ENCODE data around the gene CCDC6.
"Not testable (repeated sequence)": the region's sequence is repeated elsewhere in the genome, so short reads cannot be mapped to it uniquely, and the experiment has no call there.

Gene CCDC6

DNA sequence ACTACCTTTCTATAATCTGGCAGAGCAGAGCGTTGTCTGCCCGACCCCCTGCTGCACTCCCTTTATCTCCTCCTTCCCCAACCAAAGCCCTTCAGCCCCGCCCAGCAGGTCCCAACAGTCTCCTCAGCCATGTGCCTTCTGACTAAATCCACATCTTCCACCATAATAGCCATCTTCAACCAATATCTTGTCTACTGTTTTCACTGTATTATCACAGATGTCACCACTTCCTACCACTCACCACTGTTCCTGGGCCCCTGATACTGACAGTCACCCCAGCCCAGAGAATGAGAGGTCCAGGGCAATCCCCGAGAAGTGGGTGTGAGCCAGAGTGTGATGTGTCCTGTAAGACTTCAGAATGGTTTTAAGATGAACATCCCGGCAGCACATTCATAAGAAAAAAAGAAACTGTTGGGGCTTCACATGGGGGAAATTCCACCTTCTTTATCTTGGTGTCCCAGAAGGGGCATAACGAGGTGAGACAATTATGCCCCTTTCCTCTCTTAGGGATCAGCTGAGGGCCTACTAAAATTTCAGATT, 25.3 kb downstream of the CCDC6 start:
- DNase-seq (ENCODE audit: low read depth in 2 of 2) = peak; percentile 43 to 75

- DNase-seq (ENCODE audit: low read depth in 2 of 2) = no peak
Observed at GRCh38 chr10:59880019-59880717, 26.2 kb downstream of the CCDC6 start.

GRCh38 chr10:59879363-59879913, 26.9 kb downstream of the CCDC6 start:
- DNase-seq (ENCODE audit: low read depth in 2 of 2) = no peak

- no peak for DNase-seq (ENCODE audit: low read depth in 2 of 2)
Observed at GRCh38 chr10:59878915-59879314, 27.4 kb downstream of the CCDC6 start.

DNA sequence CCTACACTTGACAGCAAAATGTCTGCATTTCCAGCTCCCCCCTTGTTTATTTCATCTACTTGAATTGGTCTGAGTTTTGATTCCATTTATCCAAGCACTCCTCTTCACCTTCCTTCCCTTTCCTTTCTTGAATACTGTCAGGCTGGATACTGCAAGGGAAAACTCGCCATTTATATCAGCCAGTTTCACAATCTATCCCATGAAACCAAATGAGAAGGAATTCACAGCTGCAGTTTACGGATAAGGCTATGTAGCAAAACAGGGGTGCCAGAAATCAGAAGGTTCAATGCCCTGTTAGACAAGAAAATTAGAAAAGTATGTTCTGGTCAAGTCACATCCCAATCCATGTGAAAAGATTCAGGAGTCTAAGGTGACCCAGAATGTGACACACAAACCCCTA, 28.1 kb downstream of the CCDC6 start:
- no peak for DNase-seq (ENCODE audit: low read depth in 2 of 2)

GRCh38 chr10:59877191-59877671, 29.1 kb downstream of the CCDC6 start:
- no peak for DNase-seq (ENCODE audit: low read depth in 2 of 2)

DNA sequence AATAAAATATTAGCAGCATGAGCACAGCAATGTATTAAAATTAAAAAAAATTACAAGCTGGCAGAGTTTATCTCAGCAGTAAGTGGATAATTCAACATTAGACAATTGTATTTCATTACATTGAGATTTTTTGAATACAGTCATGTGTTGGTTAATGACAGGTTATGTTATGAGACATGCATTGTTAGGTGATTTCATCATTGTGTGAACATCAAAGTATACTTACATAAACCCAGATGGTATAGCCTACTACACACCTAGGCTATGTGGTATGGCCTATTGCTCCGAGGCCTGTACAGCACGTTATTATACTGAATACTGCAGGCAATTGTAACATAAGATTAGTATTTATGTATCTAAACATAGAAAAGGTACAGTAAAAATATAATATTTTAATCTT, 29.7 kb downstream of the CCDC6 start:
- DNase-seq (ENCODE audit: low read depth in 2 of 2) = no peak

GRCh38 chr10:59876208-59876607, 30.1 kb downstream of the CCDC6 start:
- DNase-seq (ENCODE audit: low read depth in 2 of 2) = not testable (repeated sequence)

GRCh38 chr10:59873896-59874295, 32.5 kb downstream of the CCDC6 start:
- no peak for DNase-seq (ENCODE audit: low read depth in 2 of 2)

DNA sequence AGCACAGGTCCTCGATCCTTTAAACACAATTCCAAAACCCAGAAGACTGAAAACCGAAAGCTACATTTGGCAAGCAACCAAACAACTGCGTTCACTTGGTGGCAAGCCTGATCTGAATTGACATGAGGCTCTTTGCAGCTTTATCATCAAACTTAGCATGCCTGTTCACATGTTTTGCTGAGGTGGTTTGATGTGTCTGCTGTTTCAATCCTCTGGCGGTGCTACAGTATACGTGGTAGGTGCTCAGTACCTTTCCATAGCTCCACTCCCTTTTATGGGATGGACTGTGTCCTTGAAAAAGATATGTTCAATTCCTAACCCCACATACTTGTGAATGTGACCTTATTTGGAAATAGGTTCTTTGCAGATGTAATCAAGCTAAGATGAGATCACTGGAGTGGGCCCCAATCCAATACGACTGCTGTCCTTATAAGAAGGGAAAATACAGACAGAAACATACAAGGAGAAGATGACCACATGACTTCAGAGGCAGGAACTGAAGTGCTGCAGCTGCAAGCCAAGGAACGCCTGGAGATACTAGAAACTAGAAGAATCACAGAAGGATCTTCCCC, 33.4 kb downstream of the CCDC6 start:
- no peak for DNase-seq (ENCODE audit: low read depth in 2 of 2)

- no peak for DNase-seq (ENCODE audit: low read depth in 2 of 2)
Observed at GRCh38 chr10:59870152-59870551, 36.2 kb downstream of the CCDC6 start.

GRCh38 chr10:59869594-59869940, 36.8 kb downstream of the CCDC6 start:
- DNase-seq (ENCODE audit: low read depth in 2 of 2) = no peak

GRCh38 chr10:59868696-59869593, 37.4 kb downstream of the CCDC6 start:
- no peak for DNase-seq (ENCODE audit: low read depth in 2 of 2)

- DNase-seq (ENCODE audit: low read depth in 2 of 2) = no peak
Observed at GRCh38 chr10:59867590-59867989, 38.8 kb downstream of the CCDC6 start.

GRCh38 chr10:59865101-59865500, 41.3 kb downstream of the CCDC6 start:
- no peak for DNase-seq (ENCODE audit: low read depth in 2 of 2)

DNA sequence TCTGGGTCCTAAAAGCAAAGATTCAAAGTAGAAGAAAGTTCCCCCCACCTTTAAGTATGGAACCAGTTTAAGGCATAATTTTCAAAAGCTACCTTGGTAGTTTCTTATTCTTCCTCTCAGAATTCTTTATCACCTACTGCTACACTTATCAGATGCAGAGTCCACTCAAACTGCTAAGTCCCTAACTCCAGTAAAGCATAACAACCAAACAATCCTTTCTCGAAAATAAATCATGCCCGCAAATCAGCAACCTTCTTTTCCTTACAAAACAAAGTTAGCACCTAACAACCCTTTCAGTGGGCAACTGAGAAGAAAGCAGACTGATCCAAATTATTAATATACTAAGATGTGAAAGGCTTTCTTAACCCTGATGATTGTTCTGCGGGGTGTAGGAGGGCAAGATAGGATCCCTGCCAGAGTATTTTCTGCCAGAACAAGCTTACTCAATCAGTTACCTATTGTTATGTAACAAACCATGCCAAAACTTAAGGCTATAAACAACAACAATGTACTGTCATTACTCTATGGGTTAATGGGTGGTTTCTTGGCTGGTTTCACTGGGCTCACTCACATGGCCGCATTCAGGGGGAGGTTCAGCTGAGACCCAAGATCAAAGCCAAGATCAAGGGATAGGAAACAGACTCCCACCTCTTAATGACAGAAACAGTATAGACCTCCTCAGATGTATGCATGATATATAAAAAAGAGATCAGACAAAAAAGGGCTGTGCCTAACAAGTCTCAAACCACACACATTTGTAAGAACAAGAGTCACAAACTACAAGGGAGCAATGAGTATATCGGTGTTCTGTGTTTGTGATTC, 42.0 kb downstream of the CCDC6 start:
- no peak for DNase-seq (ENCODE audit: low read depth in 2 of 2)

DNA sequence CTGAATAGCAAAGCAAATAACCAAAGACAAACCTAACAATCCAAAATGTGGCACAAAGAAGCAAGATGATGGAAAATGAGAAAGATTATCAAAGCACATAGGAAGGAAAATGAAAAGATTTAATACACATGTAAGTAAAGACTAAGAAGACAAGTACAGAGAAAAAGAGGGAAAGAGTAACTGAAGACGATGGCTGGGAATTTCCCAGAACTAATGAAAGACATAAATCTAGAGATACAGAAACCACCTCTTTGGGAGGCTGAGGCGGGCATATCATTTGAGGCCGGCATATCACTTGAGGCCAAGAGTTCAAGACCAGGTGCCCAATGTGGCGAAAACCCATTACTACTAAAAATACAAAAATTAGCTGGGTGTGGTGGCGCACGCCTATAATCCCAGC, 46.8 kb downstream of the CCDC6 start:
- DNase-seq (ENCODE audit: low read depth in 2 of 2) = no peak

DNA sequence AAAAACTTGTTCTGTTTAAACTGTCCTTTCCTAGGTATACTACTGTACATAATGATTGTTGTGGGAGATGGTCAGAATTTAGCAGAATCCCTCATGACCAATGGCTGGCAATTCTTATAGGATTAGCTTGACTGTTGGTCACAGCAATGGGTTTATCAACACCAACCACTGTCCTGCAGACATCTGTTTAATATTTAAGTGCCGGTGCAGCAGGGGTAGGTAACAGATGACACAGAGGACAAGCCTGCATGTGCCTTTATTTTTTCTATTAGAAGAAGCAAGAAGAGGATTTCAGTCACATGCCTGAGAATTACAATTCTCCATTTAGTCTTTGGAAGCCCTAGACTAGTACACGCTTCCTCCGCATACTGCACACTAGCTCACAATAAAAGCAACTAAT, 48.4 kb downstream of the CCDC6 start:
- DNase-seq (ENCODE audit: low read depth in 2 of 2) = no peak

DNA sequence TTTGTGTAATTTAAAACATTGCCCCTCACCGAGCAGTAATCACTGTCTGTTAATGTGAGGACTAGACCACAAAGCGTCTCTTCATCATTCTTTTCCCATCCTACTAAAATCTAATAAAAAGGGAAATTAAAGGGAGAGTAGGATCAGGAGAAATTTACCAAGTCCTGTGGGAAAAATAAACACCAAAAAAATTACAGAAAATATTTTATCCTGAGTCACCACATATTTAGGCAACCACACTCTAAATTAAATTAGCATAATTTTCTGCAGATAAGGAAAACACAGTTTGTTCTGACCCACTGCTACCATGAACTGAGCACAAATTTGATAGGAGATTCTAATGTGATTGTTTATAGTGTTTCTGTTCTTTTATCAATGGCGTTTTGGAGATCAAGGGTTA, 49.3 kb downstream of the CCDC6 start:
- DNase-seq (ENCODE audit: low read depth in 2 of 2) = no peak

GRCh38 chr10:59856104-59856503, 50.3 kb downstream of the CCDC6 start:
- no peak for DNase-seq (ENCODE audit: low read depth in 2 of 2)

- no peak for DNase-seq (ENCODE audit: low read depth in 2 of 2)
Observed at GRCh38 chr10:59854571-59854970, 51.8 kb downstream of the CCDC6 start.
